Stimulated activated CD4-positive, alpha-beta T cell treated with anti-CD3 and anti-CD28 coated beads, Interleukin-1b, Interleukin-23, amount 100 ng/mL, for 24 hours (primary cell): ENCODE results near the gene HDAC10.
A peak's percentile ranks its signal among the peaks of the same experiment; 100 is the strongest.
"Not testable (repeated sequence)": the region's sequence is repeated elsewhere in the genome, so short reads cannot be mapped to it uniquely, and the experiment has no call there.

Source experiments
- DNase-seq, 4 experiments: peaks; one replicate each; pipeline ENCODE4 v3.0.0-alpha.2; 2020; ENCODE audit warnings: low read depth in 4 of 4, low spot score in 1 of 4

The HDAC10 gene

GRCh38 chr22:50285568-50286229 is 34.6 kb upstream of the HDAC10 start:
- DNase-seq: no peak

- no peak for DNase-seq
Measured at GRCh38 chr22:50284479-50284878, 33.4 kb upstream of the HDAC10 start.

GRCh38 chr22:50283821-50284220 is 32.8 kb upstream of the HDAC10 start:
- DNase-seq: no peak

- no peak for DNase-seq
Measured at GRCh38 chr22:50282361-50283155, 31.5 kb upstream of the HDAC10 start.

GRCh38 chr22:50281957-50282356 is 30.9 kb upstream of the HDAC10 start:
- no peak for DNase-seq

GRCh38 chr22:50281384-50281760 is 30.3 kb upstream of the HDAC10 start:
- DNase-seq: no peak

- DNase-seq: no peak
Measured at GRCh38 chr22:50280708-50281383, 29.8 kb upstream of the HDAC10 start.

GRCh38 chr22:50280022-50280707 is 29.1 kb upstream of the HDAC10 start:
- no peak for DNase-seq

- DNase-seq: no peak
Measured at GRCh38 chr22:50278956-50279619, 28.0 kb upstream of the HDAC10 start.

- no peak for DNase-seq
Measured at GRCh38 chr22:50278461-50278860, 27.4 kb upstream of the HDAC10 start.

GRCh38 chr22:50277761-50278160 is 26.7 kb upstream of the HDAC10 start:
- DNase-seq: no peak

- peak in 1 of 4 experiments; percentile 30 for DNase-seq
Measured at GRCh38 chr22:50276143-50276542, 25.1 kb upstream of the HDAC10 start.

GRCh38 chr22:50275181-50276055 is 24.4 kb upstream of the HDAC10 start:
- DNase-seq: no peak

GRCh38 chr22:50274771-50275170 is 23.7 kb upstream of the HDAC10 start:
- DNase-seq: no peak

- DNase-seq: no peak
Measured at GRCh38 chr22:50274311-50274710, 23.2 kb upstream of the HDAC10 start.

- not testable (repeated sequence) for DNase-seq
Measured at GRCh38 chr22:50273781-50274180, 22.7 kb upstream of the HDAC10 start.

GRCh38 chr22:50273352-50273751 is 22.3 kb upstream of the HDAC10 start:
- DNase-seq: not testable (repeated sequence)

GRCh38 chr22:50272044-50272802 is 21.2 kb upstream of the HDAC10 start:
- no peak for DNase-seq

- DNase-seq: peak in 3 of 4 experiments; percentile 37 to 54 (median 40)
Measured at GRCh38 chr22:50271519-50271970, 20.5 kb upstream of the HDAC10 start.
